K562 (cell line): ENCODE data around the gene RER1. TPM values are rescaled to one million over a fixed set of nuclear protein-coding genes. Genes with fewer than 3 reads are reported as not detected.

ENCODE experiments used
- AFF4 ChIP-seq: sonication (generic); formaldehyde crosslinking; IDR thresholded peaks from 2 replicates; pipeline ENCODE4 v1.8.0; 2023; ENCODE audit warnings: mild to moderate bottlenecking, missing genetic modification reagents
- CEBPB ChIP-seq: fragments of 450-650 bp; IDR thresholded peaks from 2 replicates; pipeline ENCODE4 v1.6.1; 2016; ENCODE audit warnings: missing genetic modification characterization, missing compliant biosample characterization
- CREB1 ChIP-seq, 2 experiments: sonication (generic) in 1 of 2; formaldehyde crosslinking in 1 of 2; IDR thresholded peaks; 2 replicates each; pipeline versions ENCODE4 v1.6.1 to v1.8.0; 2012 to 2022; ENCODE audit warnings: inconsistent platforms in 1 of 2, mild to moderate bottlenecking in 1 of 2, missing genetic modification reagents in 1 of 2, moderate library complexity in 1 of 2
- CXXC5 ChIP-seq: fragments of 250-450 bp; sonication (Bioruptor Pico); IDR thresholded peaks from 2 replicates; pipeline ENCODE4 v1.8.0; 2022; ENCODE audit warnings: inconsistent platforms, mild to moderate bottlenecking, moderate library complexity
- KAT2B ChIP-seq: IDR thresholded peaks from one replicate; pipeline ENCODE4 v1.6.1; 2012; ENCODE audit warnings: low read depth, mild to moderate bottlenecking, control low read depth, inconsistent platforms, low read length, moderate library complexity
- KAT8 ChIP-seq: fragments of 450-650 bp; IDR thresholded peaks from 2 replicates; pipeline ENCODE4 v1.6.1; 2016; ENCODE audit warnings: low read depth, mild to moderate bottlenecking
- MAFK ChIP-seq: IDR thresholded peaks from 2 replicates; pipeline ENCODE4 v1.6.1; 2011; ENCODE audit warnings: low read length, improper control_type of control experiment
- SAP30 ChIP-seq: fragments of 200-600 bp; sonication (generic); IDR thresholded peaks from 2 replicates; pipeline ENCODE4 v1.6.1; 2012; ENCODE audit warnings: borderline replicate concordance, low read depth, mild to moderate bottlenecking, moderate library complexity, low read length, control low read depth, inconsistent platforms; ENCODE audit not compliant: insufficient read depth, poor library complexity, severe bottlenecking
- TARDBP ChIP-seq: fragments of 450-650 bp; IDR thresholded peaks from 2 replicates; pipeline ENCODE4 v1.6.1; 2016
- TCF3 ChIP-seq: sonication (generic); formaldehyde crosslinking; IDR thresholded peaks from 2 replicates; pipeline ENCODE4 v1.4.0; 2020; ENCODE audit warnings: mild to moderate bottlenecking, missing genetic modification reagents
- ZC3H11A ChIP-seq: IDR thresholded peaks from 2 replicates; pipeline ENCODE4 v1.6.1; 2012; ENCODE audit warnings: low read depth, low read length, improper control_type of control experiment
- ZNF561 ChIP-seq: fragments of 450-650 bp; formaldehyde crosslinking; conservative IDR thresholded peaks from 2 replicates; pipeline ENCODE4 v1.4.0; 2020; ENCODE audit warnings: mild to moderate bottlenecking, moderate library complexity
- ZNF655 ChIP-seq: fragments of 250-450 bp; sonication (Bioruptor Pico); IDR thresholded peaks from 2 replicates; pipeline ENCODE4 v1.5.0; 2021
- polyA plus RNA-seq, 8 experiments: library from polyadenylated mRNA; depleted of rRNA in 4 of 8; stranded (reverse) in 5 of 8; unstranded in 3 of 8; fragments of >200 nt; fragmentation: Nextera tagmentation in 2 of 8; fragmentation: Illumina TruSeq in 1 of 8; extraction: Ambion mirVana in 2 of 8; extraction: Trizol in 1 of 8; gene quantifications; 2 replicates each; pipeline versions ENCODE4 v1.2.1 to v1.2.3, GENCODE V29; 2011 to 2014; ENCODE audit warnings: inconsistent platforms in 1 of 8, missing spikeins in 1 of 8
- total RNA-seq, 7 experiments: library from RNA; depleted of rRNA in 6 of 7; stranded (reverse); fragments of >200 nt in 6 of 7; fragmentation: Illumina TruSeq in 2 of 7; extraction: Trizol in 2 of 7; gene quantifications; 2 replicates each; pipeline versions ENCODE4 v1.2.1 to v1.2.3, GENCODE V29; 2011 to 2021; ENCODE audit warnings: low replicate concordance in 1 of 7

RER1 gene
- total and polyA plus RNA-seq, 9 of the 15 experiments (the other 6 are each of a cell fraction or from before 2014, with no cell fraction given) = 19.6 to 354 (median 183) TPM

- TF ChIP-seq KAT8 (no peak), TCF3 (CRISPR knock-in tag) (peak; percentile 73), TARDBP (no peak), ZNF561 (no peak), MAFK (no peak), CXXC5 (CRISPR knock-in tag) (peak; percentile 22; the same call in 1 of the 2 replicates), CREB1 (IDR thresholded peaks at IDR 0.05) (no peak), CREB1 (CRISPR knock-in tag; IDR thresholded peaks at IDR 0.05) (peak; percentile 62), SAP30 (no peak), KAT2B (no peak), AFF4 (CRISPR knock-in tag) (no peak), ZC3H11A (no peak), ZNF655 (no peak), CEBPB (no peak)
Measured at GRCh38 chr1:2345297-2346075, 46.2 kb upstream of the RER1 start (continued).
